ENCODE data around the gene PLD5. TPM values are rescaled to one million over a fixed set of nuclear protein-coding genes. Genes with fewer than 3 reads are reported as not detected.

The PLD5 gene
- total RNA-seq, 1 donor from 2014 or later: not detected

DNA sequence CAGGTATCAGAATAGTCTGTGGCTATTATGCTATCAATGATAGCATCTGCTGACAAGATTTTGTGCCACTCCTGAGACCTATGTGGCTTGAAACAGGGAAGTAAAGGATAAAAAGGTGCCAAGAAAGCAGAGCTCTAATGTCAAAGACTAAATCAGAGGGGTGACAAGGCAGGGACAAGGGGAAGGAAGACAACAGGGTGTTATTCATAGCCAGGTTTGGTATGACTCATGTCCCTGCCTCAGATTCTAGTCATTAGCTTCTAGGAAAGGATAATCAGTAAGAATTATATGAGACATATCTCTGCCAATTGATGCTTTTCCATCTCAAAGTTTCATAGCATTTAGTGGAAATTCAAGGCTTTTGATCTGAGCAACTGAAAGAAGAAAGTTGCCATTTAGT, 31.8 kb upstream of the PLD5 start:
- H3K36me3 Mint-ChIP-seq (ENCODE audit: low read depth): no peaks in the 10 kb centered on the region

DNA sequence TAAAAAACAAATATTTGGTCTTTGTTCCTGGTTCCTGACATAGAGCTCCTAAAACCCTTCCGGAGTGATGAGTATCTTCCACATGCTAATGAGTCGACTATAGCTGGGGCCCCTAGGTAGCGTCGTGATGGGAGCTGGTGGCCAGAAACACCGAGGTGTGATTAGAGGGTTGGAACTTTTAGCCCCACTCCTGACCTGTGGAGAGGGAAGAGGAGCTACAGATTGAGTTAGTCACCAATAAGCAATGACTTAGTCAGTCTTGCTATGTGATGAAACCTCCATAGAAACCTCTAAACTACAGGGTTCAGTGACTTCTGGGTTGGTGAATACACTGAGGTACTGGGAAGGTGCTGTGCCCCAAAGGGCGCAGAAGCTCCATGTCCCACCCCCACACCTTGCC, 30.1 kb upstream of the PLD5 start:
- H3K27me3 Mint-ChIP-seq (ENCODE audit: low read depth): no peaks in the 10 kb centered on the region
- H3K9me3 Mint-ChIP-seq (ENCODE audit: low read depth): no peaks in the 10 kb centered on the region
- H3K36me3 Mint-ChIP-seq (ENCODE audit: low read depth): no peaks in the 10 kb centered on the region
- H3K27ac Mint-ChIP-seq (ENCODE audit: unreplicated experiment): no peak overlapping the region
- no peak for DNase-seq (ENCODE audit: low spot score)
- H3K4me3 Mint-ChIP-seq (ENCODE audit: unreplicated experiment): no peak overlapping the region
- TF ChIP-seq, protein P1, sequence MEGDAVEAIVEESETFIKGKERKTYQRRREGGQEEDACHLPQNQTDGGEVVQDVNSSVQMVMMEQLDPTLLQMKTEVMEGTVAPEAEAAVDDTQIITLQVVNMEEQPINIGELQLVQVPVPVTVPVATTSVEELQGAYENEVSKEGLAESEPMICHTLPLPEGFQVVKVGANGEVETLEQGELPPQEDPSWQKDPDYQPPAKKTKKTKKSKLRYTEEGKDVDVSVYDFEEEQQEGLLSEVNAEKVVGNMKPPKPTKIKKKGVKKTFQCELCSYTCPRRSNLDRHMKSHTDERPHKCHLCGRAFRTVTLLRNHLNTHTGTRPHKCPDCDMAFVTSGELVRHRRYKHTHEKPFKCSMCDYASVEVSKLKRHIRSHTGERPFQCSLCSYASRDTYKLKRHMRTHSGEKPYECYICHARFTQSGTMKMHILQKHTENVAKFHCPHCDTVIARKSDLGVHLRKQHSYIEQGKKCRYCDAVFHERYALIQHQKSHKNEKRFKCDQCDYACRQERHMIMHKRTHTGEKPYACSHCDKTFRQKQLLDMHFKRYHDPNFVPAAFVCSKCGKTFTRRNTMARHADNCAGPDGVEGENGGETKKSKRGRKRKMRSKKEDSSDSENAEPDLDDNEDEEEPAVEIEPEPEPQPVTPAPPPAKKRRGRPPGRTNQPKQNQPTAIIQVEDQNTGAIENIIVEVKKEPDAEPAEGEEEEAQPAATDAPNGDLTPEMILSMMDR (IDR thresholded peaks at IDR 0.05): no peak
- H3K4me1 Mint-ChIP-seq (ENCODE audit: low read depth): no peaks in the 10 kb centered on the region

More for the DNA sequence above, 31.8 kb upstream of the PLD5 start:
- TF ChIP-seq, protein P1 (IDR thresholded peaks at IDR 0.05): no peak
- no peak overlapping the region for H3K27ac Mint-ChIP-seq (ENCODE audit: unreplicated experiment)
- H3K4me1 Mint-ChIP-seq (ENCODE audit: low read depth): no peaks in the 10 kb centered on the region
- no peak overlapping the region for H3K4me3 Mint-ChIP-seq (ENCODE audit: unreplicated experiment)
- no peaks in the 10 kb centered on the region for H3K27me3 Mint-ChIP-seq (ENCODE audit: low read depth)
- no peak for DNase-seq (ENCODE audit: low spot score)
- H3K9me3 Mint-ChIP-seq (ENCODE audit: low read depth): no peaks in the 10 kb centered on the region

DNA sequence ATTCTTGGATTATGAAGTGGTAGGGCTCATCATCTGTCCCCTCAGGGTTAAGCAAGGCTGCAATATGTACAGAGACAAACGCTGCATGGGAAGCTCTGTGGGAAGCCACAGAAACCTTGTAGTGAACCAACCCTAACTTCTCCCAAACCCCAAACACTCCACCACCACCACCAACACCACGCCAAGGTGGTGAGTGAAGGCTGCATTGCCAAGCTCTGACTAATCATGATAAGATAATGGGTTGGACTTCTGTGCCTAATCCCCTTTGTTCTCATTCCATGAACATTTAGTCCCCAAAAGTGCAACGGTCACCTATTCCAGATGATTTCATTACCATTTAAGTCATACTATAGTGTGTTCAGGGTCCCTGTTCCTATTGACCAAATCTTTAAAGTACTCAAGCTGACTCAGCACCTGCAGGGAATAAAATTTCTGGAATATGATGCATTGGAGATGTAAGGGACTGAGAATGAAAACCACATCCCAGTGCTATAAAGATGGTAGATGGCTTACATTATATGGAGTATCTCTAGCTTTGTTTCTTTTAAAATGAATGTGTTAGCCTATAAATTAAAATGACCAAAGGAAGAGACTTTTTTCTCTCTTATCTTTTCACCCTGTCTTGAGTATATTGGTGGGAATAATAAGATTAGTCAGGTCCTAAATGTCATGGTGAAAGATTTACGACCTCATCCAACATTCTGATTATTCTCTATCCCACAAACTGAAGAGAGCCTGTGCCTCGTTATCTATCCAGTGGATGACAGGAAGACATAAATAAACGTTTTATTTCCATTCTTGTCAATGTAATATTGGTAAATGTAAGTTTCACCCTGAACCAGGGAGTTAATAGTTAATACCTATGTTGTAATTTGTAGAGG, 22.6 kb upstream of the PLD5 start:
- TF ChIP-seq, protein P1 (IDR thresholded peaks at IDR 0.05): no peak
- no peak overlapping the region for H3K27ac Mint-ChIP-seq (ENCODE audit: unreplicated experiment)

DNA sequence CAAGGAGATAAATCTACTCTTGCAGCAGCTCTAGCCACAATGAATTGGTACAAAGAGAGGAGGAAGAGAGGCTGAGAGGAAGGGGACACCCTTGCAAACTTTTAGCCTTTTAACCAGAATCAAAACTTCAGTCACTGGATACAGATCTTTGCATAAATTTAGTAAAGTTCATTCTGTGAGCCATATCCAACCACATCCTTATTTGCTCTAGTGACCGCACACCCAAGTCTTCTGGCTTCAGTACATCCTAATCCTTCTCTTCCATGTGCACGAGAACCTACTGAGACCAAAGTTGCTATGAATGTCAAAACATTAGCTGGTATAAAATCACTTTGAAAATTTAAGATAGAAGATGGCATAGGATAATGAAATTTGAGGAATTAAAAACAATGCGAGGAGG, 21.9 kb upstream of the PLD5 start:
- H3K9me3 Mint-ChIP-seq (ENCODE audit: low read depth): no peaks in the 10 kb centered on the region
- TF ChIP-seq, protein P1 (IDR thresholded peaks at IDR 0.05): no peak
- H3K4me1 Mint-ChIP-seq (ENCODE audit: low read depth): no peaks in the 10 kb centered on the region
- H3K4me3 Mint-ChIP-seq (ENCODE audit: unreplicated experiment): no peak overlapping the region
- DNase-seq (ENCODE audit: low spot score): no peak
- H3K27me3 Mint-ChIP-seq (ENCODE audit: low read depth): no peaks in the 10 kb centered on the region
- no peaks in the 10 kb centered on the region for H3K36me3 Mint-ChIP-seq (ENCODE audit: low read depth)
- H3K27ac Mint-ChIP-seq (ENCODE audit: unreplicated experiment): no peak overlapping the region

More for the DNA sequence above, 22.6 kb upstream of the PLD5 start:
- Mint-ChIP-seq H3K9me3 (ENCODE audit: low read depth) (no peaks in the 10 kb centered on the region), H3K4me1 (ENCODE audit: low read depth) (no peaks in the 10 kb centered on the region), H3K36me3 (ENCODE audit: low read depth) (no peaks in the 10 kb centered on the region), H3K4me3 (ENCODE audit: unreplicated experiment) (no peak overlapping the region), H3K27me3 (ENCODE audit: low read depth) (no peaks in the 10 kb centered on the region)
- no peak for DNase-seq (ENCODE audit: low spot score)

DNA sequence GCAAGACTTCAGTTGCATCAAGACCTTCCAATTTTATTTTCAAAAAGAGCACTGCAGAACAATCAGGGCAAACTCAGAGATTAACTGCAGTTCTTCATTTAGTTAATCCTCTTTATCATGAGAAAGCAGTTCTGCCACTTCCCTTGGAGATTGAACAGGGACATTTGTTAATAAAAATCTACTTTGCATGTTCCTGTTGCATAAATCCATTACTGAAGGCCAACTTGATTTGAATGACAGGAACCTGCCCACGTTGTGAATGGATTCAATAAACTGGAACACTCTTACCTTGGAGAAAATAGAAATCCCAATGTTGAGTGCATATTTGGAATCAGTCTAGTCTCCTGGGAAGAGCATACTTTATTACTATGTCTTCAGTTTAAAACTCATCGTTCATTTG, 19.6 kb upstream of the PLD5 start:
- no peak for DNase-seq (ENCODE audit: low spot score)
- no peaks in the 10 kb centered on the region for H3K4me1 Mint-ChIP-seq (ENCODE audit: low read depth)
- TF ChIP-seq, protein P1 (IDR thresholded peaks at IDR 0.05): no peak
- H3K9me3 Mint-ChIP-seq (ENCODE audit: low read depth): no peaks in the 10 kb centered on the region
- no peaks in the 10 kb centered on the region for H3K36me3 Mint-ChIP-seq (ENCODE audit: low read depth)
- H3K4me3 Mint-ChIP-seq (ENCODE audit: unreplicated experiment): no peak overlapping the region
- no peak overlapping the region for H3K27ac Mint-ChIP-seq (ENCODE audit: unreplicated experiment)
- peaks cover under 1% of the 10 kb centered on the region for H3K27me3 Mint-ChIP-seq (ENCODE audit: low read depth)
